ENCODE measurements around the gene CD46.

The CD46 gene

DNA sequence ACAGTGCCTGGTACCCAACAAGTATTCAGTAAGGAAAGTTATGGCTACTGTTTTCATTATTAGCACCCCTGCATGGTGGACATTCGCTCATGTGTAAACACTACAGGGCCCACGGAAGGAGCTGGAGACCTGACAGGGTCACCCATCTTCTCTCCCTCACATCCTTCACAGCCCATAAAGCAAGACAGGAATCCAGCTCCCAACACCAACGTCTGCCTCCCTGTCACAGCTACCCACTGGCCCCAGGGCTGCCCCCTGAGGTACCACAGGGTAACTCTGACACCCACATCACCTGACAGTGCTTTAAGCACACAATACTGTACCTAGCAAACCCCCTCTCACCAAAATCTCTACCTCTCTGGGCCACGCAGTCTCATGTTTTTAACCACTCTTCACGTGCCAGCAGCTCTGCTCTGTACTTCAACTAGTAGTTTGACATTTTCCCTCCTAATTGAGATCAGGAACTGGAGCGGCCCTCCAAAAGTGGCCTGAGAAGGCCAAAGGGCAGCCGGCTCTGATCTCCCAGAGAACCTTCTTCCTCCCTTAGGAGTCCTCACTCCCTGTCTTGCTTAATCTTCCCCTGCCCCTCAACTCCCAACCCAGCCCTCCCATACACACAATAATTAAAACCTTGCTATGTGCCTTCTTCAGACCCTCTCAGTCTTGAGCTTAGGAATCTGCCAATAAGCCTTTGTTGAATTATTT lies 82.3 kb downstream of the CD46 start:
- Histone ChIP-seq H3K27ac (replicated peaks) (0 out of 2 replicates have a peak overlapping the region, but pooled peaks have one; percentile 8), H3K4me3 (replicated peaks; ENCODE audit: insufficient read depth, low read length) (no peak overlapping the region), H3K27me3 (ENCODE audit: insufficient read depth, poor library complexity, severe bottlenecking) (no peaks in the 10 kb centered on the region)
- TF ChIP-seq, protein P1, sequence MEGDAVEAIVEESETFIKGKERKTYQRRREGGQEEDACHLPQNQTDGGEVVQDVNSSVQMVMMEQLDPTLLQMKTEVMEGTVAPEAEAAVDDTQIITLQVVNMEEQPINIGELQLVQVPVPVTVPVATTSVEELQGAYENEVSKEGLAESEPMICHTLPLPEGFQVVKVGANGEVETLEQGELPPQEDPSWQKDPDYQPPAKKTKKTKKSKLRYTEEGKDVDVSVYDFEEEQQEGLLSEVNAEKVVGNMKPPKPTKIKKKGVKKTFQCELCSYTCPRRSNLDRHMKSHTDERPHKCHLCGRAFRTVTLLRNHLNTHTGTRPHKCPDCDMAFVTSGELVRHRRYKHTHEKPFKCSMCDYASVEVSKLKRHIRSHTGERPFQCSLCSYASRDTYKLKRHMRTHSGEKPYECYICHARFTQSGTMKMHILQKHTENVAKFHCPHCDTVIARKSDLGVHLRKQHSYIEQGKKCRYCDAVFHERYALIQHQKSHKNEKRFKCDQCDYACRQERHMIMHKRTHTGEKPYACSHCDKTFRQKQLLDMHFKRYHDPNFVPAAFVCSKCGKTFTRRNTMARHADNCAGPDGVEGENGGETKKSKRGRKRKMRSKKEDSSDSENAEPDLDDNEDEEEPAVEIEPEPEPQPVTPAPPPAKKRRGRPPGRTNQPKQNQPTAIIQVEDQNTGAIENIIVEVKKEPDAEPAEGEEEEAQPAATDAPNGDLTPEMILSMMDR (IDR thresholded peaks at IDR 0.05; ENCODE audit: insufficient read depth, low read length): no peak
- TF ChIP-seq SPI1 (IDR thresholded peaks at IDR 0.05; ENCODE audit: borderline replicate concordance, low read depth) (no peak), POLR2AphosphoS5 (IDR thresholded peaks at IDR 0.05; ENCODE audit: low read depth) (no peak)
- DNase-seq (ENCODE audit: low read depth in 1 of 2, low spot score in 1 of 2): no peak

DNA sequence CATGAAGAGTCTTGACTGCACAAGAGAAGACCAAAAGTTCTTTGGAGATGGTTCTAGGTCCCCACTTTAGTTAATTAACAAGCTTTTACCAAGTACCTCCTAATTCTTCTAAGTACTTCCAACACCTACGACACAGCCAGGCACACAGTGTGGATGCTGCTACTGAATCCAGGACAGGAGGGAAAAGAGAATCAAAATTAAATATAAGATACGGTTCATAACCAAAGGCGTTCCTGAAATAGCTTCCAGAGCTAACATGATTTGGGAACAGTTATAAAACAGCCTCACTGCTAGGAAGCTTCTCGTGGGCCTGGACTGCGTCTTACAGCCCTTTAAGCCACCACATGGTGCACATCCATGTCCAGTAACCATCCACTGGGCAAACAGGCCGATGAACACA lies 84.1 kb downstream of the CD46 start:
- Histone ChIP-seq H3K27me3 (ENCODE audit: insufficient read depth, poor library complexity, severe bottlenecking) (no peaks in the 10 kb centered on the region), H3K27ac (replicated peaks) (no peak overlapping the region), H3K4me3 (replicated peaks; ENCODE audit: insufficient read depth, low read length) (no peak overlapping the region)
- DNase-seq (ENCODE audit: low read depth in 1 of 2, low spot score in 1 of 2): no peak
- TF ChIP-seq, protein P2, sequence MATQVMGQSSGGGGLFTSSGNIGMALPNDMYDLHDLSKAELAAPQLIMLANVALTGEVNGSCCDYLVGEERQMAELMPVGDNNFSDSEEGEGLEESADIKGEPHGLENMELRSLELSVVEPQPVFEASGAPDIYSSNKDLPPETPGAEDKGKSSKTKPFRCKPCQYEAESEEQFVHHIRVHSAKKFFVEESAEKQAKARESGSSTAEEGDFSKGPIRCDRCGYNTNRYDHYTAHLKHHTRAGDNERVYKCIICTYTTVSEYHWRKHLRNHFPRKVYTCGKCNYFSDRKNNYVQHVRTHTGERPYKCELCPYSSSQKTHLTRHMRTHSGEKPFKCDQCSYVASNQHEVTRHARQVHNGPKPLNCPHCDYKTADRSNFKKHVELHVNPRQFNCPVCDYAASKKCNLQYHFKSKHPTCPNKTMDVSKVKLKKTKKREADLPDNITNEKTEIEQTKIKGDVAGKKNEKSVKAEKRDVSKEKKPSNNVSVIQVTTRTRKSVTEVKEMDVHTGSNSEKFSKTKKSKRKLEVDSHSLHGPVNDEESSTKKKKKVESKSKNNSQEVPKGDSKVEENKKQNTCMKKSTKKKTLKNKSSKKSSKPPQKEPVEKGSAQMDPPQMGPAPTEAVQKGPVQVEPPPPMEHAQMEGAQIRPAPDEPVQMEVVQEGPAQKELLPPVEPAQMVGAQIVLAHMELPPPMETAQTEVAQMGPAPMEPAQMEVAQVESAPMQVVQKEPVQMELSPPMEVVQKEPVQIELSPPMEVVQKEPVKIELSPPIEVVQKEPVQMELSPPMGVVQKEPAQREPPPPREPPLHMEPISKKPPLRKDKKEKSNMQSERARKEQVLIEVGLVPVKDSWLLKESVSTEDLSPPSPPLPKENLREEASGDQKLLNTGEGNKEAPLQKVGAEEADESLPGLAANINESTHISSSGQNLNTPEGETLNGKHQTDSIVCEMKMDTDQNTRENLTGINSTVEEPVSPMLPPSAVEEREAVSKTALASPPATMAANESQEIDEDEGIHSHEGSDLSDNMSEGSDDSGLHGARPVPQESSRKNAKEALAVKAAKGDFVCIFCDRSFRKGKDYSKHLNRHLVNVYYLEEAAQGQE (IDR thresholded peaks at IDR 0.05; ENCODE audit: insufficient replicate concordance, low read depth): no peak
- TF ChIP-seq SPI1 (IDR thresholded peaks at IDR 0.05; ENCODE audit: borderline replicate concordance, low read depth) (no peak), POLR2AphosphoS5 (IDR thresholded peaks at IDR 0.05; ENCODE audit: low read depth) (no peak), GABPA (IDR thresholded peaks at IDR 0.05; ENCODE audit: low read depth) (no peak)
- TF ChIP-seq, protein P1 (IDR thresholded peaks at IDR 0.05; ENCODE audit: insufficient read depth, low read length): no peak

DNA sequence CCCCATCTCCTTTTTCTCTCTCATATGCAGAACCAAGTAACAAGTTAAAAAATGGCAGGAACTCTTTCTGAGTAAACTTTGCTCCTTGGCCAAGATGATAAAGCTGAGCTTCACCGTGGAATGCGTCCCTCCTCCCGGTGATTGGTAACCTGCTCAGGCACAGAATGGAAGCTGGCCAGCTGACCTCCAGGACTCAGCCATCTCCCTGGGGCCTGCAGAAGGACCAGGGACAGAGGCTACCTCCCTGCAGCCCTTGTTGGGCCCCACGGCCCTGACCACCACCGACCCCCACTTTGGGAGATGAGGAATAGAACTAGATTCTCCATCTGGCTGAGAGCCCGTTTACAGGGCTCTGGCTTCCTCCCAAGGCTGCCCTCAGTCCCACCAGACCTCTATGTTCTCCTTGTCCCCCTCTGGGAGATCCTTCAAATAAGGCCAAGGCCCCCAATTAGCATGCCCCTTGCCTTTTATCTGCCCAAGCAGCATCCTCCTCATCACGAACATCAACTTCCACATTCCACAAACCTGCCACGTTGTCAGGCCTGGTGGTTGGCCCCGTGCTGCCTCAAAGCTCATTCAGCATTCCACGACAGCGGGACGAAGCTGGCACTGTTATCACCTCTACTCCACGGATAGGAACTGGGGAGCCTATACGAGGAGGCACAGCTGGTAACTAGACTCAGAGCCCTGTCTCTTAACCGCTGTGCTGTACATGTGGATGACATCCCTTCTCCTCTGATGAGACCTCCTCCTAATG lies 84.9 kb downstream of the CD46 start:
- Histone ChIP-seq H3K27me3 (ENCODE audit: insufficient read depth, poor library complexity, severe bottlenecking) (no peaks in the 10 kb centered on the region), H3K27ac (replicated peaks) (no peak overlapping the region), H3K4me3 (replicated peaks; ENCODE audit: insufficient read depth, low read length) (no peak overlapping the region)
- no peak for TF ChIP-seq GABPA (IDR thresholded peaks at IDR 0.05; ENCODE audit: low read depth)
- TF ChIP-seq, protein P2 (IDR thresholded peaks at IDR 0.05; ENCODE audit: insufficient replicate concordance, low read depth): no peak
- no peak for DNase-seq (ENCODE audit: low read depth in 1 of 2, low spot score in 1 of 2)

DNA sequence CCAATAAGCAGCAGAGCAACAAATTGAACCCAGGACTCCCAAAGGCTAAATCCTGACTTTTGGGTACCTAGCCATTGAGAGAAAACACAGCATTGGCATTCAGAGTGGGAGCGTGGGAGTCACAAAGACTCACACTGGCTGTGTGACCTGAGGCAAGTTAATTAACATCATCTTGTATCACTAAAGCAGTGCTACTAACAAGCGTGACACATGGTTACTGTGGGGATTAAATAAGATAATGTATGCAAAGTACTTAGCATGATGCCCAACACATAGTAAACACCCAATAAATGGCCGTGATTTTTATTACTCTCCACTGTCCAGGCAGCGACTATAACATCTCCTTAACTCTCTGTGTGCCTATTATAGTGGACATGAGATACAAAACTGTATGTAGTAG lies 85.8 kb downstream of the CD46 start:
- TF ChIP-seq SPI1 (IDR thresholded peaks at IDR 0.05; ENCODE audit: borderline replicate concordance, low read depth) (no peak), GABPA (IDR thresholded peaks at IDR 0.05; ENCODE audit: low read depth) (no peak), POLR2AphosphoS5 (IDR thresholded peaks at IDR 0.05; ENCODE audit: low read depth) (no peak)
- TF ChIP-seq, protein P1 (IDR thresholded peaks at IDR 0.05; ENCODE audit: insufficient read depth, low read length): no peak
- TF ChIP-seq, protein P2 (IDR thresholded peaks at IDR 0.05; ENCODE audit: insufficient replicate concordance, low read depth): no peak
- Histone ChIP-seq H3K4me3 (replicated peaks; ENCODE audit: insufficient read depth, low read length) (no peak overlapping the region), H3K27me3 (ENCODE audit: insufficient read depth, poor library complexity, severe bottlenecking) (no peaks in the 10 kb centered on the region), H3K27ac (replicated peaks) (no peak overlapping the region)
- DNase-seq (ENCODE audit: low read depth in 1 of 2, low spot score in 1 of 2): no peak

All from HL-60 (cell line).